Transverse colon (tissue), 4 donors: ENCODE data around the gene TNP2. TPM values are rescaled to one million over a fixed set of nuclear protein-coding genes. Genes with fewer than 3 reads are reported as not detected.

Source experiments
- DNase-seq: peaks from one replicate; pipeline ENCODE4 v3.0.0-alpha.2; 2019
- H3K27ac ChIP-seq, 4 donors: fragments of 200-600 bp; sonication (generic); 2 replicates each; pipeline ENCODE4 v1.5.1; 2016 to 2018; ENCODE audit warnings: inconsistent platforms in 4 of 4
- H3K27me3 ChIP-seq: fragments of 200-600 bp; sonication (generic); 2 replicates; pipeline ENCODE4 v1.5.1; 2017; ENCODE audit warnings: inconsistent platforms
- H3K36me3 ChIP-seq, 4 donors: fragments of 200-600 bp; sonication (generic); 2 replicates each; pipeline ENCODE4 v1.5.1; 2017 to 2019; ENCODE audit warnings: inconsistent platforms in 4 of 4
- H3K4me1 ChIP-seq, 4 donors: fragments of 200-600 bp; sonication (generic); 2 replicates each; pipeline ENCODE4 v1.5.1; 2017 to 2020; ENCODE audit warnings: inconsistent platforms in 4 of 4
- H3K4me3 ChIP-seq, 4 donors: fragments of 200-600 bp; sonication (generic); 1 replicate in 1 of 4; 2 replicates in 3 of 4; pipeline versions ENCODE4 v1.5.1 to v1.6.1; 2017 to 2019; ENCODE audit warnings: inconsistent platforms in 4 of 4
- H3K9me3 ChIP-seq, 2 donors: fragments of 200-600 bp; sonication (generic); 2 replicates each; pipeline ENCODE4 v1.5.1; 2017 to 2019; ENCODE audit warnings: inconsistent platforms in 2 of 2
- CTCF ChIP-seq, 5 experiments: fragments of 200-600 bp in 3 of 5; fragments of 450-650 bp in 2 of 5; sonication (generic) in 3 of 5; IDR thresholded peaks; 1 replicate in 2 of 5; 2 replicates in 3 of 5; pipeline ENCODE4 v1.5.1; 2016 to 2017; ENCODE audit warnings: antibody characterized with exemption in 5 of 5, inconsistent platforms in 3 of 5, mild to moderate bottlenecking in 2 of 5, moderate library complexity in 1 of 5
- EP300 ChIP-seq: sonication (generic); formaldehyde crosslinking; IDR thresholded peaks from one replicate; pipeline ENCODE4 v1.6.1; 2017; ENCODE audit warnings: antibody characterized with exemption, low read depth
- POLR2A ChIP-seq: fragments of 450-650 bp; IDR thresholded peaks from one replicate; pipeline ENCODE4 v1.6.1; 2016; ENCODE audit warnings: antibody characterized with exemption, mild to moderate bottlenecking, moderate library complexity
- POLR2AphosphoS5 ChIP-seq, 3 donors: sonication (generic); formaldehyde crosslinking; IDR thresholded peaks; one replicate each; pipeline ENCODE4 v1.6.1; 2016; ENCODE audit warnings: antibody characterized with exemption in 3 of 3
- WGBS, 2 donors: methylation state at CpG; one replicate each; pipeline ENCODE4 v1.1.5; 2018; ENCODE audit warnings: low coverage in 1 of 2; 5-methylcytosine and 5-hydroxymethylcytosine counted together
- in situ Hi-C, 4 donors: fragments of 200-750 bp; cut with MboI; loops; one replicate each; pipeline versions ENCODE4 v1.15.0 to v1.15.1; 2017; ENCODE audit warnings: low sequenced_read_pairs in 3 of 4, low pct_ligation_motif_present in 1 of 4, low pct_unique_long_range_greater_than_20kb in 1 of 4
- intact Hi-C: fragments of 100-400 bp; cut with DNase I; formaldehyde crosslinking; loops from one replicate; pipeline ENCODE4 v1.15.1; 2023; ENCODE audit warnings: low total_unique reads
- total RNA-seq, 4 donors: library from RNA; depleted of rRNA; stranded (reverse); fragments of >200 nt; gene quantifications; one replicate each; pipeline ENCODE4 v1.1.0, GENCODE V29; 2016

The TNP2 gene
- total RNA-seq, 4 donors from 2014 or later, result not detected

GRCh38 chr16:11289202-11289601, 20.1 kb upstream of the TNP2 start:
- Histone ChIP-seq H3K4me3 (no peak overlapping the region), H3K4me1 (no peaks in the 10 kb centered on the region), H3K27ac (no peak overlapping the region), H3K9me3 (no peaks in the 10 kb centered on the region), H3K36me3 (no peaks in the 10 kb centered on the region), H3K27me3 (no peaks in the 10 kb centered on the region)
- in situ Hi-C loops, result no loop called here
- intact Hi-C loops, result no loop called here
- WGBS, 2 donors, result 94% methylated on average over 2 of the region's 2 CpGs; no CpG with 5 or more reads in 1 of the 2 donors
- DNase-seq, result no peak
- TF ChIP-seq POLR2A (no peak), POLR2AphosphoS5 (IDR thresholded peaks at IDR 0.05) (no peak), CTCF (IDR thresholded peaks at IDR 0.05) (no peak), EP300 (no peak)

GRCh38 chr16:11285842-11286241, 16.7 kb upstream of the TNP2 start:
- Histone ChIP-seq H3K27me3 (no peaks in the 10 kb centered on the region), H3K4me3 (no peak overlapping the region), H3K4me1 (no peaks in the 10 kb centered on the region), H3K27ac (no peak overlapping the region), H3K9me3 (no peaks in the 10 kb centered on the region), H3K36me3 (no peaks in the 10 kb centered on the region)
- in situ Hi-C loops (no loop called here), intact Hi-C loops (no loop called here)
- TF ChIP-seq POLR2A (no peak), POLR2AphosphoS5 (IDR thresholded peaks at IDR 0.05) (no peak), EP300 (no peak), CTCF (IDR thresholded peaks at IDR 0.05) (no peak)
- DNase-seq, result no peak
- 86 to 95% methylated on average over 2 of the region's 2 CpGs for WGBS, 2 donors

- in situ Hi-C loops, result no loop called here
- 60 to 74% methylated on average over 1 to 4 of the region's 4 CpGs for WGBS, 2 donors
- Histone ChIP-seq H3K4me3 (no peak overlapping the region), H3K27ac (no peak overlapping the region), H3K9me3 (no peaks in the 10 kb centered on the region), H3K4me1 (peaks cover 0 to 6% (median 0%) of the 10 kb centered on the region in 4 donors), H3K27me3 (no peaks in the 10 kb centered on the region), H3K36me3 (no peaks in the 10 kb centered on the region)
- intact Hi-C loops, result no loop called here
- no peak for DNase-seq
- no peak for TF ChIP-seq POLR2A
- no peak for TF ChIP-seq POLR2AphosphoS5 (IDR thresholded peaks at IDR 0.05)
- TF ChIP-seq CTCF (IDR thresholded peaks at IDR 0.05), result no peak
- no peak for TF ChIP-seq EP300
Measured at GRCh38 chr16:11283820-11284248, 14.7 kb upstream of the TNP2 start.

- WGBS, 2 donors, result 87 to 97% methylated on average over 8 to 25 of the region's 25 CpGs
- DNase-seq, result no peak
Measured at GRCh38 chr16:11280616-11281522, 11.7 kb upstream of the TNP2 start, which contains the start of gene PRM1. Gene PRM1, minus strand, starts transcription at chr16:11281330. Its CDS starts 92 bp downstream, at chr16:11281238.

More at GRCh38 chr16:11280616-11281522, 11.7 kb upstream of the TNP2 start, which contains the start of gene PRM1:
- H3K27ac ChIP-seq, result no peak within 1 kb of the TSS
- peaks cover 0 to 6% (median 0%) of the 10 kb centered on the region in 4 donors for H3K4me1 ChIP-seq
- in situ Hi-C loops, result no loop called here
- no peaks in the 10 kb centered on the region for H3K36me3 ChIP-seq
- TF ChIP-seq POLR2A, result no peak
- TF ChIP-seq CTCF (IDR thresholded peaks at IDR 0.05), result no peak
- no peak for TF ChIP-seq EP300
- no peak for TF ChIP-seq POLR2AphosphoS5 (IDR thresholded peaks at IDR 0.05)
- H3K27me3 ChIP-seq, result no peaks in the 10 kb centered on the region
- H3K9me3 ChIP-seq, result no peaks in the 10 kb centered on the region
- intact Hi-C loops, result no loop called here
- no peak within 1 kb of the TSS for H3K4me3 ChIP-seq
